ENCODE measurements around the gene IGSF6. TPM values are rescaled to one million over a fixed set of nuclear protein-coding genes. Genes with fewer than 3 reads are reported as not detected.

Gene IGSF6
- total and polyA plus RNA-seq, 12 donors, result 0.55 to 14.5 (median 1.7) TPM

DNA sequence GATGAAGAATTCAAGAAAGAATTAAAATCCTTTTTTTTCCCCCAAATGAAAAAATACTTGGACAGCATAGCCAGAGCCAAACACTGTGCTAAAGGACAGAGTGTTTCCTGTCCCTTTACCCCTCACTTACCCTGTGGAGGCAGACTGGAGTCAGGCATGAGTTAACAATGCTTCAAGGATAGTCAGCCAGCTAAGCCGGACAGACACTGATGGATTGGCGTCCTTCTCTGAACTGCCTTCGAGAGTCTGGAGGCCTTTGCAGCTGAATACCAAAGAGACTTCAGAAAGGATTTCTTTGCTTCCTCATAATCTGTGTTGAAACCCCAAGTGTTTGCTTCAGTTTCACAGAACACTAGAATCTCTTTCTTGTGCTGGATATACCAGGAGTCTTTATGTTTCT lies 48.5 kb downstream of the IGSF6 start:
- H3K4me1 ChIP-seq, result peaks cover 10 to 81% (median 40%) of the 10 kb centered on the region in 9 donors
- ATAC-seq (no peak), DNase-seq (no peak)
- TF ChIP-seq, protein P1, sequence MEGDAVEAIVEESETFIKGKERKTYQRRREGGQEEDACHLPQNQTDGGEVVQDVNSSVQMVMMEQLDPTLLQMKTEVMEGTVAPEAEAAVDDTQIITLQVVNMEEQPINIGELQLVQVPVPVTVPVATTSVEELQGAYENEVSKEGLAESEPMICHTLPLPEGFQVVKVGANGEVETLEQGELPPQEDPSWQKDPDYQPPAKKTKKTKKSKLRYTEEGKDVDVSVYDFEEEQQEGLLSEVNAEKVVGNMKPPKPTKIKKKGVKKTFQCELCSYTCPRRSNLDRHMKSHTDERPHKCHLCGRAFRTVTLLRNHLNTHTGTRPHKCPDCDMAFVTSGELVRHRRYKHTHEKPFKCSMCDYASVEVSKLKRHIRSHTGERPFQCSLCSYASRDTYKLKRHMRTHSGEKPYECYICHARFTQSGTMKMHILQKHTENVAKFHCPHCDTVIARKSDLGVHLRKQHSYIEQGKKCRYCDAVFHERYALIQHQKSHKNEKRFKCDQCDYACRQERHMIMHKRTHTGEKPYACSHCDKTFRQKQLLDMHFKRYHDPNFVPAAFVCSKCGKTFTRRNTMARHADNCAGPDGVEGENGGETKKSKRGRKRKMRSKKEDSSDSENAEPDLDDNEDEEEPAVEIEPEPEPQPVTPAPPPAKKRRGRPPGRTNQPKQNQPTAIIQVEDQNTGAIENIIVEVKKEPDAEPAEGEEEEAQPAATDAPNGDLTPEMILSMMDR (IDR thresholded peaks at IDR 0.05), result no peak
- H3K9me3 ChIP-seq, result no peaks in the 10 kb centered on the region
- no peaks in the 10 kb centered on the region for H3K27me3 ChIP-seq
- no peaks in the 10 kb centered on the region for H3K36me3 ChIP-seq
- peak overlapping the region in 1 of 10 donors; percentile 2 for H3K27ac ChIP-seq
- no peak overlapping the region for H3K4me3 ChIP-seq
- intact Hi-C loops (cut with DNase I), result loop anchor here in 1 of 10 donors (5.0 kb wide), 1 partner anchor 38 kb away; no protein-coding TSS in a partner anchor
- 11 to 15% methylated on average over 3 of the region's 3 CpGs for WGBS, 2 donors

DNA sequence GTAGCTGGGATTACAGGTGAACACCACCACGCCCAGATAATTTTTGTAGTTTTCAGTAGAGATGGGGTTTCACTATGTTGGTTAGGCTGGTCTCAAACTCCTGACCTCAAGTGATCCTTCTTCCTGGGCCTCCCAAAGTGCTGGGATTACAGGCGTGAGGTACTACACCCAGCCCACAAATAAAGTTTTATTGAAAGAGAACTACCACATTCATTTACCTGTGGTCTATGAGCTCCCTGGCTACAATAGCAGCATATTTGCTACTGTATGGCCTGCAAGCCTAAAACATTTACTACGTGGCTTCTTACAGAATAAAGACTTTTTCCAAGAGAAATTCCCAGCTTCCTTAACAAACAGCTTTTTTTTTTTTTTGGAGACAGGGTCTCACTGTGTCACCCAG lies 49.6 kb downstream of the IGSF6 start:
- TF ChIP-seq, protein P1 (IDR thresholded peaks at IDR 0.05), result no peak
- no peak for ATAC-seq
- DNase-seq, result no peak
- WGBS, 2 donors, result 94 to 97% methylated on average over 3 of the region's 3 CpGs
- no peaks in the 10 kb centered on the region for H3K9me3 ChIP-seq
- no peaks in the 10 kb centered on the region for H3K36me3 ChIP-seq
- H3K4me1 ChIP-seq, result peaks cover 10 to 80% (median 38%) of the 10 kb centered on the region in 9 donors
- H3K27ac ChIP-seq, result no peak overlapping the region
- H3K4me3 ChIP-seq, result no peak overlapping the region
- H3K27me3 ChIP-seq, result no peaks in the 10 kb centered on the region
- intact Hi-C loops (cut with DNase I), result loop anchor here in 1 of 10 donors (5.0 kb wide), 1 partner anchor 40 kb away; no protein-coding TSS in a partner anchor

DNA sequence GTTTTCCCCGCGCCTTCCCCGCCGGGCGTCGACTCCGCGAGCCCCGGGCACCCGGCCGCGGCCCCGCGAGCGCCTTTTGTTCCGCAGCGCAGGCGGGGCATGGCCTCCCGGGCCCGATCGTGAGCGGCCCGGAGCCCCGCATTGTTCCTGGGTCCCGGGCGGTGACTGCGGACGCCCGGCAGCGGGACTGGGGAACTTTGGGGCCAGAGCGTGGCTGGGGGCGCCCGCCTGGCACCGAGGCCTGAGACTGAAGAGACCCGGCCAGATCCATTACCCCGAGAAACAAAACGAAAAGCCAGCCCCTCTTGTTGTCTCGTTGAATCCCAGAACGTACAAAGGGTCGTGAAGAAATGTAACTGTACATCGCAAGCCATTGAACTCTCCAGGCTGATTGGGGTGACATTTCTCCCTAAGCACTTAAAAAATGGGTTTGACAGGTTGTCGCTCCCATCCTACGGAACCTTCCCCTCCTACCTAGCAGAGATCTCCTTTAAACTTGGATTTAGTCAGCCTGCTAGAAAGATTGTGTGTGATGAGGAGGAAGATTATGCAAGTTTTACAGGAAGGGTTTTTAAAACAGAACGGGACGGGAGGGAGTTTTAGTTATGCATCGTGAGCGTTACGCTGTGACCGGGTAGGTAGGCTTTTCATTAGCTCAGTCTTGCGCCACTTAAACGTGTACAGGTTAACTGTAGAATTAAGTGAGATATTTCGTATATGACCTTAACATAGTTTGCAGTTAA lies 52.2 kb downstream of the IGSF6 start:
- H3K4me1 ChIP-seq, result peaks cover 10 to 62% (median 38%) of the 10 kb centered on the region in 9 donors
- H3K9me3 ChIP-seq, result no peaks in the 10 kb centered on the region
- 1% methylated on average over 52 of the region's 52 CpGs for WGBS, 2 donors
- peak overlapping the region; percentile 64 to 96 (median 84) for H3K4me3 ChIP-seq
- no peak for DNase-seq
- peak overlapping the region; percentile 88 to 98 (median 96) for H3K27ac ChIP-seq
- peak in 2 of 8 donors; percentile 2 for ATAC-seq
- TF ChIP-seq, protein P1 (IDR thresholded peaks at IDR 0.05), result peak in 1 of 9 donors; percentile 6
- no peaks in the 10 kb centered on the region for H3K27me3 ChIP-seq
- intact Hi-C loops (cut with DNase I), result loop anchor here in 1 of 10 donors (5.0 kb wide), 1 partner anchor 42 kb away; no protein-coding TSS in a partner anchor
- no peaks in the 10 kb centered on the region for H3K36me3 ChIP-seq

DNA sequence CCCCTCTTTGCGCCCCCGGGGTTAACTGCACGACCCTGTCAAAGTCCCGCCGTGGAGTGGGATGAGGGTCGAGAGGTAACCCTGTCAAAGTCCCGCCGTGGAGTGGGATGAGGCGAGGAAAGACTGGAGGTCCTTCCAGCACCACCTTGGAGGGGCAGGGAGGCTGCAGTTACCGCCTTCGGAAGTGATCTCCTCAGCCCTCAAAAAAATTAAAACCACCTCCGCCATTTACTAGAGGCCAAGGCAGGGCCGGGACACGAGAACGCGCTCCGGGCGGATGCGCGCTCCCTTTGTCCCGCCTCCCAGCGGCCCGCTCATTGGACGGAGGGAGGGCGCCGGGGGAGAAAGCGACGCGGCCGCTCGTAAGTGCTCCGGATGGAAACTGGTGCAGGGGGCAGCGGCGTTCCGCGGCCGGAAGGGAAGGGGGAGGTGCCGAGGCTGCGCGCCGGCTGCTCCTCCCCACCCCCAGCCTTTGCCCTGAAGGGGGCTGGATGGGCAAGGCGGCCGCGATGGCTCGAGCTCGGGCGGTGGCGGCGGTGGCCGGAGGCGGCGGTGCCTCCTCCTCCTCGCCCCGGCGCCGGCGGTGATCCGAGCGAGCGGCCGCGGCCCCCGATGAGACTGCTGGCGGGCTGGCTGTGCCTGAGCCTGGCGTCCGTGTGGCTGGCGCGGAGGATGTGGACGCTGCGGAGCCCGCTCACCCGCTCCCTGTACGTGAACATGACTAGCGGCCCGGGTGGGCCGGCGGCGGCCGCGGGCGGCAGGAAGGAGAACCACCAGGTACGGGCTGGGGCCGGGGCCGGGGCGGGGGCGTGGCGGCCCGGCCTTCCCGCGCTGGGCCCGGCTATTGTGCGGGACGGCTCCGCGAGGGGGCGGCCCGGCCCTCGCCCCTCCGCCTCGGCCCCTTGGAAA lies 53.0 kb downstream of the IGSF6 start, which contains the start of gene METTL9:
METTL9 (plus strand) TSS at position 456 of the 909 bp plus-strand sequence; CDS start at position 613, 157 bp downstream.
- peak within 1 kb of the TSS; percentile 64 to 96 (median 84) for H3K4me3 ChIP-seq
- no peaks in the 10 kb centered on the region for H3K36me3 ChIP-seq
- WGBS, 2 donors, result 0 to 1% methylated on average over 72 to 100 of the region's 100 CpGs
- H3K27ac ChIP-seq, result peak within 1 kb of the TSS; percentile 88 to 98 (median 96)
- TF ChIP-seq, protein P1 (IDR thresholded peaks at IDR 0.05), result peak in 2 of 9 donors; percentile 3 to 13
- intact Hi-C loops (cut with DNase I), result loop anchor here in 4 of 10 donors (5.0 kb wide), 2 partner anchors 38 to 43 kb away; no protein-coding TSS in a partner anchor
- H3K4me1 ChIP-seq, result peaks cover 10 to 54% (median 33%) of the 10 kb centered on the region in 9 donors
- H3K9me3 ChIP-seq, result no peaks in the 10 kb centered on the region
- no peaks in the 10 kb centered on the region for H3K27me3 ChIP-seq
- peak; percentile 94 to 95 for DNase-seq
- ATAC-seq, result peak; percentile 97 to 100 (median 100)
